Natural killer cell treated with Interleukin-12 subunit alpha and Interleukin-12 subunit beta and Interleukin-15 and Interleukin-18, amount 100 ng/mL, for 72 hours (primary cell): ENCODE measurements around the gene ELAVL1. TPM values are rescaled to one million over a fixed set of nuclear protein-coding genes. Genes with fewer than 3 reads are reported as not detected.

Source experiments
- ATAC-seq, 2 donors: fragments of 150-1000 bp; cut with Tn5 transposase in 1 of 2; sonication (Bioruptor Pico), chemical (Tn5 transposase) in 1 of 2; 2 replicates each; pipeline ENCODE4 v1.10.0; 2021
- DNase-seq: peaks from one replicate; pipeline ENCODE4 v3.0.0; 2022; ENCODE audit warnings: low spot score
- H3K27ac Mint-ChIP-seq, 2 donors: 1 replicate in 1 of 2; 2 replicates in 1 of 2; pipeline ENCODE4 v1.8.0; 2022; ENCODE audit warnings: mixed read lengths in 2 of 2, mild to moderate bottlenecking in 1 of 2, moderate library complexity in 1 of 2
- H3K27me3 Mint-ChIP-seq, 2 donors: 1 replicate in 1 of 2; 2 replicates in 1 of 2; pipeline ENCODE4 v1.8.0; 2022; ENCODE audit warnings: mixed read lengths in 2 of 2
- H3K36me3 Mint-ChIP-seq: one replicate; pipeline ENCODE4 v1.8.0; 2022; ENCODE audit warnings: mixed read lengths
- H3K4me1 Mint-ChIP-seq, 2 donors: 1 replicate in 1 of 2; 2 replicates in 1 of 2; pipeline ENCODE4 v1.8.0; 2022; ENCODE audit warnings: low read depth in 2 of 2, mixed read lengths in 2 of 2, mild to moderate bottlenecking in 1 of 2
- H3K4me3 Mint-ChIP-seq: one replicate; pipeline ENCODE4 v1.8.0; 2022; ENCODE audit warnings: mixed read lengths
- H3K9me3 Mint-ChIP-seq: 2 replicates; pipeline ENCODE4 v1.8.0; 2022; ENCODE audit warnings: mixed read lengths
- total RNA-seq, 2 donors: library from RNA; stranded (reverse); gene quantifications; one replicate each; pipeline ENCODE4 v1.2.3, GENCODE V29; 2022

ELAVL1 gene
- total RNA-seq, 2 donors from 2014 or later = 124 to 137 TPM

GRCh38 chr19:7912144-7912696 lies 93.2 kb downstream of the ELAVL1 start:
- no peaks in the 10 kb centered on the region for H3K9me3 Mint-ChIP-seq
- no peaks in the 10 kb centered on the region for H3K27me3 Mint-ChIP-seq
- no peaks in the 10 kb centered on the region for H3K36me3 Mint-ChIP-seq
- peaks cover 0 to 14% of the 10 kb centered on the region in 2 donors for H3K4me1 Mint-ChIP-seq
- H3K4me3 Mint-ChIP-seq = no peak overlapping the region
- DNase-seq (no peak), ATAC-seq (no peak)
- H3K27ac Mint-ChIP-seq = no peak overlapping the region

GRCh38 chr19:7911508-7912143 lies 93.8 kb downstream of the ELAVL1 start:
- no peaks in the 10 kb centered on the region for H3K27me3 Mint-ChIP-seq
- H3K27ac Mint-ChIP-seq = no peak overlapping the region
- peaks cover 0 to 17% of the 10 kb centered on the region in 2 donors for H3K4me1 Mint-ChIP-seq
- DNase-seq = no peak
- no peaks in the 10 kb centered on the region for H3K36me3 Mint-ChIP-seq
- no peaks in the 10 kb centered on the region for H3K9me3 Mint-ChIP-seq
- no peak overlapping the region for H3K4me3 Mint-ChIP-seq
- ATAC-seq = no peak

- peaks cover 5 to 23% of the 10 kb centered on the region in 2 donors for H3K4me1 Mint-ChIP-seq
- H3K27ac Mint-ChIP-seq = no peak overlapping the region
- no peak overlapping the region for H3K4me3 Mint-ChIP-seq
- no peaks in the 10 kb centered on the region for H3K9me3 Mint-ChIP-seq
- H3K27me3 Mint-ChIP-seq = no peaks in the 10 kb centered on the region
- DNase-seq (no peak), ATAC-seq (no peak)
- H3K36me3 Mint-ChIP-seq = no peaks in the 10 kb centered on the region
Measured at GRCh38 chr19:7910321-7911161, 94.9 kb downstream of the ELAVL1 start.

GRCh38 chr19:7909471-7910067 lies 95.9 kb downstream of the ELAVL1 start:
- Mint-ChIP-seq H3K36me3 (no peaks in the 10 kb centered on the region), H3K9me3 (no peaks in the 10 kb centered on the region), H3K27ac (no peak overlapping the region), H3K4me1 (peaks cover 15 to 29% of the 10 kb centered on the region in 2 donors), H3K4me3 (no peak overlapping the region), H3K27me3 (no peaks in the 10 kb centered on the region)
- no peak for DNase-seq
- ATAC-seq = no peak

- H3K4me1 Mint-ChIP-seq = peaks cover 17 to 31% of the 10 kb centered on the region in 2 donors
Measured at GRCh38 chr19:7908742-7909461, 96.5 kb downstream of the ELAVL1 start.

More at GRCh38 chr19:7908742-7909461, 96.5 kb downstream of the ELAVL1 start:
- ATAC-seq (no peak), DNase-seq (no peak)
- H3K36me3 Mint-ChIP-seq = no peaks in the 10 kb centered on the region
- no peaks in the 10 kb centered on the region for H3K27me3 Mint-ChIP-seq
- no peak overlapping the region for H3K4me3 Mint-ChIP-seq
- H3K9me3 Mint-ChIP-seq = no peaks in the 10 kb centered on the region
- no peak overlapping the region for H3K27ac Mint-ChIP-seq

Other genes with a start within 250 kb of the ELAVL1 start
- gene CLEC4M, start 242.4 kb downstream of the ELAVL1 start, total RNA-seq = not detected
- gene EVI5L, start 175.4 kb downstream of the ELAVL1 start, total RNA-seq = 10 to 100 TPM in 1 of 2 donors, 1 to 10 TPM in 1; 7.8 to 11.5 TPM
- gene PRR36, start 131.3 kb downstream of the ELAVL1 start, total RNA-seq = not detected
- gene LRRC8E, start 117.1 kb downstream of the ELAVL1 start, total RNA-seq = not detected
- 10 to 100 TPM; 45.2 to 47.1 TPM for gene MAP2K7, start 101.8 kb downstream of the ELAVL1 start, total RNA-seq
- gene TGFBR3L, start 90.8 kb downstream of the ELAVL1 start, total RNA-seq = 1 to 10 TPM; 4.7 to 5.6 TPM
- 10 to 100 TPM; 25.4 to 48.6 TPM for gene SNAPC2, start 85.3 kb downstream of the ELAVL1 start, total RNA-seq
- under 1 TPM in 1 of 2 donors, not detected in 1; 0.33 TPM for gene CTXN1, start 79.5 kb downstream of the ELAVL1 start, total RNA-seq
- gene TIMM44, start 62.0 kb downstream of the ELAVL1 start, total RNA-seq = 100 to 1,000 TPM in 1 of 2 donors, 10 to 100 TPM in 1; 76.0 to 126 TPM
- gene CCL25, start 47.1 kb upstream of the ELAVL1 start, total RNA-seq = under 1 TPM in 1 of 2 donors, not detected in 1; 0.71 TPM
- not detected for gene FBN3, start 144.0 kb upstream of the ELAVL1 start, total RNA-seq
- gene CERS4, start 203.7 kb upstream of the ELAVL1 start, total RNA-seq = 10 to 100 TPM; 36.8 to 55.8 TPM